Smooth muscle cell (in vitro differentiated cells): Measurements from ENCODE around the gene TEX13A. TPM values are rescaled to one million over a fixed set of nuclear protein-coding genes. Genes with fewer than 3 reads are reported as not detected.
"Not testable (repeated sequence)": the region's sequence is repeated elsewhere in the genome, so short reads cannot be mapped to it uniquely, and the experiment has no call there.

Source experiments
- DNase-seq: peaks from one replicate; lab custom pipeline; 2025; ENCODE audit not compliant: unreplicated experiment; lab: John Stamatoyannopoulos, UW
- H2AFZ ChIP-seq: fragments of 200-600 bp; sonication (generic); 2 replicates; pipeline ENCODE4 v1.6.0; 2016; ENCODE audit warnings: antibody characterized with exemption, low read depth, mild to moderate bottlenecking
- H3F3A ChIP-seq: fragments of 200-600 bp; sonication (generic); 2 replicates; pipeline ENCODE4 v1.6.0; 2017; ENCODE audit warnings: antibody characterized with exemption, low read depth
- H3K27ac ChIP-seq: fragments of 200-600 bp; sonication (generic); 2 replicates; pipeline ENCODE4 v1.5.1; 2016; ENCODE audit warnings: low read depth, mild to moderate bottlenecking
- H3K27me3 ChIP-seq: fragments of 200-600 bp; sonication (generic); 2 replicates; pipeline ENCODE4 v1.6.1; 2016; ENCODE audit warnings: low read depth, mild to moderate bottlenecking
- H3K36me3 ChIP-seq: fragments of 200-600 bp; sonication (generic); 2 replicates; pipeline ENCODE4 v1.5.1; 2016; ENCODE audit warnings: low read depth
- H3K4me1 ChIP-seq: fragments of 200-600 bp; sonication (generic); 2 replicates; pipeline ENCODE4 v1.5.1; 2016; ENCODE audit warnings: low read depth
- H3K4me2 ChIP-seq: fragments of 200-600 bp; sonication (generic); 2 replicates; pipeline ENCODE4 v1.6.0; 2016; ENCODE audit warnings: mild to moderate bottlenecking
- H3K4me3 ChIP-seq: fragments of 200-600 bp; sonication (generic); 2 replicates; pipeline ENCODE4 v1.5.1; 2016; ENCODE audit warnings: mild to moderate bottlenecking
- H3K79me2 ChIP-seq: fragments of 200-600 bp; sonication (generic); 2 replicates; pipeline ENCODE4 v1.6.0; 2016; ENCODE audit warnings: low read depth, mild to moderate bottlenecking
- H3K9ac ChIP-seq: fragments of 200-600 bp; sonication (generic); 2 replicates; pipeline ENCODE4 v1.6.0; 2016; ENCODE audit warnings: low read depth
- H3K9me3 ChIP-seq: fragments of 200-600 bp; sonication (generic); replicated peaks from 2 replicates; pipeline ENCODE4 v1.5.1; 2016; ENCODE audit warnings: low read depth
- H4K20me1 ChIP-seq: fragments of 200-600 bp; sonication (generic); 2 replicates; pipeline ENCODE4 v1.6.0; 2016; ENCODE audit warnings: low read depth
- CTCF ChIP-seq: fragments of 200-600 bp; sonication (generic); IDR thresholded peaks from 2 replicates; pipeline ENCODE4 v1.5.1; 2017; ENCODE audit warnings: borderline replicate concordance, mild to moderate bottlenecking, antibody characterized with exemption; ENCODE audit not compliant: insufficient read depth, poor library complexity, severe bottlenecking
- WGBS: methylation state at CpG from one replicate; pipeline ENCODE4 v1.1.7; 2016; ENCODE audit warnings: low lambda C conversion rate; 5-methylcytosine and 5-hydroxymethylcytosine counted together
- polyA plus RNA-seq: library from polyadenylated mRNA; unstranded; fragments of >200 nt; fragmentation: Nextera tagmentation; extraction: Ambion mirVana; gene quantifications from 2 replicates; pipeline ENCODE4 v1.2.1, GENCODE V29; 2016
- total RNA-seq: library from RNA; depleted of rRNA; stranded (reverse); fragments of >200 nt; gene quantifications from 2 replicates; pipeline ENCODE4 v1.2.3, GENCODE V29; 2014

Gene TEX13A
- total and polyA plus RNA-seq, 2 experiments from 2014 or later, result 0.11 TPM; not detected in 1

- Histone ChIP-seq H3F3A (no peaks in the 10 kb centered on the region), H2AFZ (no peak overlapping the region), H3K36me3 (no peaks in the 10 kb centered on the region), H4K20me1 (no peaks in the 10 kb centered on the region), H3K9me3 (no peaks in the 10 kb centered on the region), H3K27me3 (no peaks in the 10 kb centered on the region), H3K79me2 (no peaks in the 10 kb centered on the region), H3K4me3 (no peak overlapping the region), H3K4me1 (no peaks in the 10 kb centered on the region), H3K27ac (no peak overlapping the region), H3K9ac (no peak overlapping the region), H3K4me2 (no peak overlapping the region)
- WGBS, result 68% methylated on average over 2 of the region's 2 CpGs
- DNase-seq, result no peak
- no peak for TF ChIP-seq CTCF
These were observed 20.6 kb upstream of the TEX13A start for GRCh38 chrX:105241056-105241455.

- H3K36me3 ChIP-seq, DNase-seq, H4K20me1 ChIP-seq, H3K27me3 ChIP-seq, H3K9me3 ChIP-seq, H3K4me1 ChIP-seq, H2AFZ ChIP-seq, H3K4me2 ChIP-seq, H3K9ac ChIP-seq, H3F3A ChIP-seq, H3K27ac ChIP-seq, H3K4me3 ChIP-seq, H3K79me2 ChIP-seq: not testable (repeated sequence)
- 54% methylated on average over 3 of the region's 3 CpGs for WGBS
These were observed 16.9 kb upstream of the TEX13A start for GRCh38 chrX:105237407-105237806.

- Histone ChIP-seq H3K4me2 (no peak overlapping the region), H2AFZ (no peak overlapping the region), H3F3A (no peaks in the 10 kb centered on the region), H3K27ac (no peak overlapping the region), H3K9me3 (no peaks in the 10 kb centered on the region), H3K79me2 (no peaks in the 10 kb centered on the region), H4K20me1 (no peaks in the 10 kb centered on the region), H3K9ac (no peak overlapping the region), H3K4me1 (no peaks in the 10 kb centered on the region), H3K36me3 (no peaks in the 10 kb centered on the region), H3K4me3 (no peak overlapping the region), H3K27me3 (no peaks in the 10 kb centered on the region)
- 78% methylated on average over 3 of the region's 3 CpGs for WGBS
- TF ChIP-seq CTCF, result no peak
- DNase-seq, result no peak
These were observed 8.7 kb upstream of the TEX13A start for GRCh38 chrX:105229146-105229545.

GRCh38 chrX:105228602-105229001, 8.1 kb upstream of the TEX13A start:
- no peak for DNase-seq
- Histone ChIP-seq H4K20me1 (no peaks in the 10 kb centered on the region), H3F3A (no peaks in the 10 kb centered on the region), H3K27ac (no peak overlapping the region), H3K36me3 (no peaks in the 10 kb centered on the region), H2AFZ (no peak overlapping the region), H3K4me1 (no peaks in the 10 kb centered on the region), H3K9me3 (no peaks in the 10 kb centered on the region), H3K4me3 (no peak overlapping the region), H3K9ac (no peak overlapping the region), H3K27me3 (no peaks in the 10 kb centered on the region), H3K79me2 (no peaks in the 10 kb centered on the region), H3K4me2 (no peak overlapping the region)
- 62% methylated on average over 2 of the region's 2 CpGs for WGBS
- no peak for TF ChIP-seq CTCF
